K562 (cell line): ENCODE measurements around the gene HYCC2. TPM values are rescaled to one million over a fixed set of nuclear protein-coding genes. Genes with fewer than 3 reads are reported as not detected.
A peak's percentile ranks its signal among the peaks of the same experiment; 100 is the strongest.

ENCODE experiments used
- ATAC-seq: fragments of 200-7000 bp; cut with Tn5 transposase; 3 replicates; pipeline ENCODE4 v1.9.1; 2020; ENCODE audit warnings: moderate library complexity
- BruUV-seq: library from RNA; stranded (reverse); fragments of 400-500 nt; replicated peaks from 2 replicates; lab custom pipeline; 2021; lab: Mats Ljungman, UMichigan
- CTCF ChIA-PET: fragments of 300-600 bp; formaldehyde crosslinking; extraction: SDS; loops from one replicate; lab custom pipeline; 2021; ENCODE audit warnings: low intra/inter-chr PET ratio; lab: Yijun Ruan, JAX
- POLR2A ChIA-PET: fragments of 300-600, 350-650 bp; sonication (Branson Sonifier 250); formaldehyde crosslinking; extraction: SDS; loops from one replicate; lab custom pipeline; 2021; ENCODE audit warnings: antibody characterized with exemption, inconsistent platforms; lab: Yijun Ruan, JAX
- DNase-seq, 4 experiments: peaks; one replicate each; pipeline versions ENCODE4 v3.0.0 to v3.0.0-alpha.2; 2011 to 2018; ENCODE audit warnings: low spot score in 3 of 4, mixed read lengths in 3 of 4; ENCODE audit errors: extremely low read depth in 1 of 4
- FAIRE-seq: peaks from 2 replicates; lab custom pipeline; 2011; peaks lifted over from hg19 to GRCh38; lab: Jason Lieb, UNC
- H2AFZ ChIP-seq: 2 replicates; pipeline ENCODE4 v1.6.0; 2011; ENCODE audit warnings: low read depth, low read length, control low read depth, inconsistent platforms
- H3K27ac ChIP-seq: fragments of 200-600 bp; 3 replicates; pipeline ENCODE4 v1.8.0; 2011; ENCODE audit warnings: low read depth, mild to moderate bottlenecking, control low read depth, inconsistent platforms, low read length, moderate library complexity, mixed read lengths; ENCODE audit errors: extremely low read depth
- H3K27me3 ChIP-seq, 2 experiments: fragments of 300-600 bp in 1 of 2; 2 replicates in 1 of 2; 3 replicates in 1 of 2; pipeline versions ENCODE4 v1.6.0 to v1.8.0; 2011; ENCODE audit warnings: inconsistent platforms in 2 of 2, low read length in 2 of 2, mild to moderate bottlenecking in 1 of 2, mixed read lengths in 1 of 2, moderate library complexity in 1 of 2; ENCODE audit not compliant: control insufficient read depth in 2 of 2, insufficient read depth in 2 of 2
- H3K36me3 ChIP-seq: fragments of 300-600 bp; 3 replicates; pipeline ENCODE4 v1.8.0; 2011; ENCODE audit warnings: mild to moderate bottlenecking, low read length, inconsistent platforms; ENCODE audit not compliant: control insufficient read depth, insufficient read depth
- H3K4me1 ChIP-seq, 2 experiments: fragments of 200-600 bp in 1 of 2; replicated peaks in 1 of 2; 2 replicates in 1 of 2; 3 replicates in 1 of 2; pipeline versions ENCODE4 v1.5.1 to v1.8.0; 2011; ENCODE audit warnings: inconsistent platforms in 2 of 2, low read length in 2 of 2, mild to moderate bottlenecking in 1 of 2, mixed read lengths in 1 of 2, moderate library complexity in 1 of 2; ENCODE audit not compliant: control insufficient read depth in 2 of 2, insufficient read depth in 2 of 2
- H3K4me2 ChIP-seq: 2 replicates; pipeline ENCODE4 v1.6.1; 2011; ENCODE audit warnings: low read length, control low read depth, inconsistent platforms, mixed read lengths; ENCODE audit not compliant: insufficient read depth
- H3K4me3 ChIP-seq: fragments of 200-600 bp; sonication (generic), shearing (Covaris generic); 2 replicates; pipeline ENCODE4 v1.5.1; 2016; ENCODE audit warnings: control low read depth, inconsistent platforms
- H3K79me2 ChIP-seq: fragments of 200-600 bp; 3 replicates; pipeline ENCODE4 v1.8.0; 2011; ENCODE audit warnings: low read length, inconsistent platforms; ENCODE audit not compliant: control insufficient read depth, insufficient read depth
- H3K9ac ChIP-seq, 2 experiments: 2 replicates each; pipeline versions ENCODE4 v1.6.0 to v1.6.1; 2011; ENCODE audit warnings: low read depth in 2 of 2, low read length in 2 of 2, control low read depth in 1 of 2, inconsistent platforms in 1 of 2, mild to moderate bottlenecking in 1 of 2, mixed read lengths in 1 of 2; ENCODE audit not compliant: insufficient read depth in 1 of 2
- H3K9me1 ChIP-seq: one replicate; pipeline ENCODE4 v1.6.0; 2011; ENCODE audit warnings: inconsistent platforms, mild to moderate bottlenecking, low read length, moderate library complexity; ENCODE audit not compliant: control insufficient read depth, insufficient read depth
- H3K9me3 ChIP-seq: replicated peaks from 2 replicates; pipeline ENCODE4 v1.5.1; 2011; ENCODE audit warnings: low read depth, low read length, inconsistent platforms; ENCODE audit not compliant: control insufficient read depth, insufficient read depth
- H4K20me1 ChIP-seq: replicated peaks from 2 replicates; pipeline ENCODE4 v1.6.1; 2011; ENCODE audit warnings: low read length, inconsistent platforms, mixed read lengths; ENCODE audit not compliant: control insufficient read depth, insufficient read depth
- HEY1 ChIP-seq: fragments of 250-450 bp; sonication (Bioruptor Pico); IDR thresholded peaks from 2 replicates; pipeline ENCODE4 v1.5.0; 2020; ENCODE audit warnings: mild to moderate bottlenecking, moderate library complexity, borderline replicate concordance
- POLR2AphosphoS5 ChIP-seq: IDR thresholded peaks from 2 replicates; pipeline ENCODE4 v1.6.1; 2011; ENCODE audit warnings: mild to moderate bottlenecking, low read depth, low read length, moderate library complexity; ENCODE audit not compliant: control insufficient read depth, insufficient read depth
- SUPT5H ChIP-seq: fragments of 450-650 bp; IDR thresholded peaks from 2 replicates; pipeline ENCODE4 v1.6.1; 2016
- WGBS: fragments of 100-300 bp; shearing (Covaris generic); methylation state at CpG from one replicate; pipeline ENCODE4 v1.1.6; 2016; ENCODE audit warnings: low coverage, mixed read lengths; ENCODE audit not compliant: insufficient coverage; ENCODE audit errors: missing lambda C conversion rate; 5-methylcytosine and 5-hydroxymethylcytosine counted together
- in situ Hi-C: fragments of 300-500 bp; cut with MboI; formaldehyde crosslinking; loops from 4 replicates; pipeline ENCODE4 v1.15.0; 2018; ENCODE audit warnings: inconsistent platforms, mixed read lengths
- intact Hi-C: fragments of 100-400 bp; cut with micrococcal nuclease; formaldehyde crosslinking; loops from 2 replicates; pipeline ENCODE4 v1.14.2; 2022
- polyA plus RNA-seq, 8 experiments: library from polyadenylated mRNA; depleted of rRNA in 4 of 8; stranded (reverse) in 5 of 8; unstranded in 3 of 8; fragments of >200 nt; fragmentation: Nextera tagmentation in 2 of 8; fragmentation: Illumina TruSeq in 1 of 8; extraction: Ambion mirVana in 2 of 8; extraction: Trizol in 1 of 8; gene quantifications; 2 replicates each; pipeline versions ENCODE4 v1.2.1 to v1.2.3, GENCODE V29; 2011 to 2014; ENCODE audit warnings: inconsistent platforms in 1 of 8, missing spikeins in 1 of 8
- total RNA-seq, 7 experiments: library from RNA; depleted of rRNA in 6 of 7; stranded (reverse); fragments of >200 nt in 6 of 7; fragmentation: Illumina TruSeq in 2 of 7; extraction: Trizol in 2 of 7; gene quantifications; 2 replicates each; pipeline versions ENCODE4 v1.2.1 to v1.2.3, GENCODE V29; 2011 to 2021; ENCODE audit warnings: low replicate concordance in 1 of 7
- TF ChIP-seq, protein P1 (sequence below): fragments of 250-450 bp; sonication (Bioruptor Pico); IDR thresholded peaks from 2 replicates; pipeline ENCODE4 v1.8.0; 2022; ENCODE audit warnings: moderate library complexity, mild to moderate bottlenecking, inconsistent platforms

HYCC2 gene
- total and polyA plus RNA-seq, 9 of the 15 experiments (the other 6 are each of a cell fraction or from before 2014, with no cell fraction given): 5.4 to 20.0 (median 9.8) TPM

DNA sequence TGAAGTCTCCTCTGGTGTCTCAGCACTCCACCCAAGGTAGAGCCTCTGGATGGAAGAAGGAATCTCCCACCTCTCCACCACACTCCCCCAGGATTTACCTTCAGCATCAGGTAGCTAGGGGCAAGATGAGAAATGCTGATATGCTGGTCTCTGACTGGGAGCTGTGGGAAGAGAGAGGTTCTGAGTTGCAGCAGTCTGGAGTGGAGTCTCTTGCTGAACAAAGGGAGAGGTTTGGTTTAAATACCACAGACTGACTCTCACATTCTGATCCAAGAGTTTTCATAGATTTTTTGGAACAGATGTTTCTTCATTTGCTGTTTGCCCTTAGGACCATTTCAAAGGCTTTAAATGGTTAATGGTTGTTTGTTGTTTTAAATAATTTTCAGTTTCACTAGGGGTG, 43.4 kb upstream of the HYCC2 start:
- FAIRE-seq: no peak
- peak overlapping the region; percentile 93 for H3K4me2 ChIP-seq
- in situ Hi-C loops: no loop called here
- DNase-seq: peak in 1 of 4 experiments; percentile 25
- intact Hi-C loops: loop anchor here (5.0 kb wide), 1 partner anchor 292 kb away; no protein-coding TSS in a partner anchor
- ATAC-seq: no peak
- peak overlapping the region; percentile 93 for H3K4me3 ChIP-seq
- H2AFZ ChIP-seq: no peak overlapping the region
- H4K20me1 ChIP-seq: 0 out of 2 replicates have a peak, but pooled peaks cover 2% of the 10 kb centered on the region
- peak; percentile 47; the same call in 1 of the 2 replicates for TF ChIP-seq POLR2AphosphoS5
- TF ChIP-seq HEY1 (CRISPR knock-in tag): no peak
- ChIA-PET POLR2A (interaction anchor here (0.7 to 2.6 kb wide), 4 partner anchors 9 to 68 kb away, joined by 4 to 12 read pairs (median 6); partner anchors contain the start of gene CASP10), CTCF (no interaction called here)
- H3K36me3 ChIP-seq: peaks cover 3% of the 10 kb centered on the region; the same call in 1 of the 3 replicates
- no peaks in the 10 kb centered on the region for H3K9me3 ChIP-seq
- TSS peak; percentile 74 for BruUV-seq
- H3K9ac ChIP-seq: peak overlapping the region; percentile 84 to 94; a peak in 3 of 4 replicates
- H3K79me2 ChIP-seq: peaks cover 62% of the 10 kb centered on the region
- H3K27me3 ChIP-seq: no peaks in the 10 kb centered on the region
- no peaks in the 10 kb centered on the region for H3K9me1 ChIP-seq
- H3K27ac ChIP-seq: peak overlapping the region; percentile 98
- H3K4me1 ChIP-seq: peaks cover 5 to 26% of the 10 kb centered on the region in 2 experiments; a peak in 4 of 5 replicates

DNA sequence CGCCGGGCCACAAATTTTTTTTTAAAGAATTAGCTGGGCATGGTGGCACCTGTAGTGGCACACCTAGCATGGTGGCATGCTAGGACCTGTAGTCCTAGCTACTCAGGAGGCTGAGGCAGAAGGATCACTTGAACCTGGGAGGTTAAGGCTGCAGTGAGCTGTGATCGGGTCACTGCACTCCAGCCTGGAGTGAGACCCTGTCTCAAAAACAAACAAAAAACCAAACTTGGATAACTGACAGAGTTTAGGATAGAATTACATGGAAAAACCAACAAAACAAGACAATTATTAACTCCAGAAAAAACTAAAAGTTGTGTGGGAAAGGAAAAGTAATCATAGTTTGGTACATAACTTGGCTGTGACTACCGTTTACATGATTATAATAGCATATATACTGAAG, 42.9 kb upstream of the HYCC2 start:
- BruUV-seq: no TSS peak

More for the DNA sequence above, 42.9 kb upstream of the HYCC2 start:
- TF ChIP-seq, protein P1, sequence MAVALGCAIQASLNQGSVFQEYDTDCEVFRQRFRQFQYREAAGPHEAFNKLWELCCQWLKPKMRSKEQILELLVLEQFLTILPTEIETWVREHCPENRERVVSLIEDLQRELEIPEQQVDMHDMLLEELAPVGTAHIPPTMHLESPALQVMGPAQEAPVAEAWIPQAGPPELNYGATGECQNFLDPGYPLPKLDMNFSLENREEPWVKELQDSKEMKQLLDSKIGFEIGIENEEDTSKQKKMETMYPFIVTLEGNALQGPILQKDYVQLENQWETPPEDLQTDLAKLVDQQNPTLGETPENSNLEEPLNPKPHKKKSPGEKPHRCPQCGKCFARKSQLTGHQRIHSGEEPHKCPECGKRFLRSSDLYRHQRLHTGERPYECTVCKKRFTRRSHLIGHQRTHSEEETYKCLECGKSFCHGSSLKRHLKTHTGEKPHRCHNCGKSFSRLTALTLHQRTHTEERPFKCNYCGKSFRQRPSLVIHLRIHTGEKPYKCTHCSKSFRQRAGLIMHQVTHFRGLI: no peak
- TF ChIP-seq SUPT5H: 0 out of 2 replicates have a peak, but pooled peaks have one; percentile 26
- TF ChIP-seq, all 486 proteins: peak for 1
- peak overlapping the region; percentile 93 for H3K4me3 ChIP-seq
- H2AFZ ChIP-seq: no peak overlapping the region
- 0 out of 2 replicates have a peak, but pooled peaks cover 2% of the 10 kb centered on the region for H4K20me1 ChIP-seq
- no peaks in the 10 kb centered on the region for H3K27me3 ChIP-seq
- ATAC-seq: no peak
- CTCF ChIA-PET: no interaction called here
- POLR2A ChIA-PET: interaction anchor here (0.8 to 2.6 kb wide), 4 partner anchors 9 to 224 kb away, joined by 3 to 12 read pairs (median 6); partner anchors contain the start of gene CASP10
- 12% methylated on average over 4 of the region's 4 CpGs for WGBS
- peaks cover 57% of the 10 kb centered on the region for H3K79me2 ChIP-seq
- DNase-seq: no peak
- peak overlapping the region; percentile 74 to 94; a peak in 3 of 4 replicates for H3K9ac ChIP-seq
- peak overlapping the region; percentile 93 for H3K4me2 ChIP-seq
- in situ Hi-C loops (no loop called here), intact Hi-C loops (no loop called here)
- peaks cover 3% of the 10 kb centered on the region; the same call in 1 of the 3 replicates for H3K36me3 ChIP-seq
- peak overlapping the region; percentile 31; the same call in 2 of the 3 replicates for H3K27ac ChIP-seq
- H3K4me1 ChIP-seq: peaks cover 5 to 26% of the 10 kb centered on the region in 2 experiments; a peak in 4 of 5 replicates
- no peaks in the 10 kb centered on the region for H3K9me1 ChIP-seq
- H3K9me3 ChIP-seq: no peaks in the 10 kb centered on the region
- FAIRE-seq: no peak
